Right lobe of liver (tissue), 6 donors: ENCODE measurements around the gene NEUROD1. TPM values are rescaled to one million over a fixed set of nuclear protein-coding genes. Genes with fewer than 3 reads are reported as not detected.

Source experiments
- ATAC-seq, 4 donors: fragments of 200-7000 bp; cut with Tn5 transposase; one replicate each; pipeline ENCODE4 v1.9.1; 2020; ENCODE audit warnings: mild to moderate bottlenecking in 4 of 4, moderate library complexity in 4 of 4
- DNase-seq, 3 donors: peaks; one replicate each; pipeline ENCODE4 v3.0.0-alpha.2; 2020
- H3K27ac ChIP-seq, 3 donors: fragments of 200-600 bp; one replicate each; pipeline ENCODE4 v1.8.0; 2022
- H3K27me3 ChIP-seq, 2 donors: fragments of 200-600 bp; one replicate each; pipeline ENCODE4 v1.8.0; 2022
- H3K36me3 ChIP-seq, 4 donors: fragments of 200-600 bp; sonication (generic) in 1 of 4; one replicate each; pipeline versions ENCODE4 v1.5.1 to v1.8.0; 2017 to 2022; ENCODE audit warnings: control low read depth in 1 of 4
- H3K4me1 ChIP-seq, 4 donors: fragments of 200-600 bp; sonication (generic) in 1 of 4; one replicate each; pipeline versions ENCODE4 v1.5.1 to v1.8.0; 2017 to 2022; ENCODE audit warnings: control low read depth in 1 of 4
- H3K4me3 ChIP-seq, 3 donors: fragments of 200-600 bp; one replicate each; pipeline ENCODE4 v1.8.0; 2022
- H3K9me3 ChIP-seq, 4 donors: fragments of 200-600 bp; sonication (generic) in 1 of 4; one replicate each; pipeline versions ENCODE4 v1.5.1 to v1.8.0; 2017 to 2022; ENCODE audit warnings: control low read depth in 1 of 4
- POLR2A ChIP-seq: fragments of 450-650 bp; IDR thresholded peaks from one replicate; pipeline ENCODE4 v1.6.1; 2017; ENCODE audit warnings: antibody characterized with exemption, mild to moderate bottlenecking
- WGBS: methylation state at CpG from one replicate; pipeline ENCODE4 v1.1.6; 2018; ENCODE audit warnings: low coverage, low lambda C conversion rate; ENCODE audit not compliant: insufficient coverage; ENCODE audit errors: missing lambda C conversion rate; 5-methylcytosine and 5-hydroxymethylcytosine counted together
- intact Hi-C, 2 donors: fragments of 100-400 bp; cut with DNase I; formaldehyde crosslinking; loops; one replicate each; pipeline versions ENCODE4 v1.11.2 to v1.14.1; 2022
- total RNA-seq, 6 experiments: library from RNA; depleted of rRNA in 2 of 6; stranded (reverse); fragments of >200 nt in 2 of 6; fragmentation: NEBNext Ultra II Directional in 3 of 6; extraction: Animal tissue kit (Norgen Biotek cat#: 25700) in 3 of 6; gene quantifications; one replicate each; pipeline versions ENCODE4 v1.1.0 to v1.2.4, GENCODE V29; 2016 to 2023
- TF ChIP-seq, protein P1 (sequence below), 4 donors: fragments of 200-600 bp in 3 of 4; fragments of 450-650 bp in 1 of 4; IDR thresholded peaks; one replicate each; pipeline versions ENCODE4 v1.5.1 to v1.8.0; 2016 to 2022; ENCODE audit warnings: antibody characterized with exemption in 4 of 4, mild to moderate bottlenecking in 2 of 4
- donor health status: DM: no; HTN: yes; CAD: no.
- donor health status: DM: no; HTN: no; CAD: no.
- donor health status: DM: no; HTN: no; CAD: no.
- donor health status: DM: no; HTN: yes; CAD: no.
- donor health status: DM: no; HTN: yes; CAD: no.

Gene NEUROD1
- total RNA-seq, 6 experiments from 2014 or later = not detected

DNA sequence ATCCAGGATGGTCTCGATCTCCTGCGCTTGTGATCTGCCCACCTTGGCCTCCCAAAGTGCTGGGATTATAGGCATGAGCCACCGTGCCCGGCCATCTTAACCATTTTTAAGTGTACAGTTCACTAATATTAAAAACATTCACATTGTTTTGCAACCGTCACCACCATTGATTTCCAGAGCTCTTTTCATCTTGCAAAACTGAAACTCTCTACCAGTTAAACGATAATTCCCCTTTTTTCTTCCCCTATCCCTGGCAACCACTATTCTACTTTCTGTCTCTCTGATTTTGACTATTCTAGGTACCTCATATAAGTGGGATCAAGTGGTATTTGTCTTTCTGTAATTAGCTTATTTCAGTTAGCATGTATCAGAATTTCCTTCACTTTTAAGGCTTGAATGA is 16.8 kb upstream of the NEUROD1 start:
- H3K27me3 ChIP-seq = no peaks in the 10 kb centered on the region
- no peaks in the 10 kb centered on the region for H3K9me3 ChIP-seq
- no peaks in the 10 kb centered on the region for H3K36me3 ChIP-seq
- ATAC-seq (no peak), DNase-seq (no peak)
- H3K27ac ChIP-seq = no peak overlapping the region
- TF ChIP-seq POLR2A = no peak
- TF ChIP-seq, protein P1, sequence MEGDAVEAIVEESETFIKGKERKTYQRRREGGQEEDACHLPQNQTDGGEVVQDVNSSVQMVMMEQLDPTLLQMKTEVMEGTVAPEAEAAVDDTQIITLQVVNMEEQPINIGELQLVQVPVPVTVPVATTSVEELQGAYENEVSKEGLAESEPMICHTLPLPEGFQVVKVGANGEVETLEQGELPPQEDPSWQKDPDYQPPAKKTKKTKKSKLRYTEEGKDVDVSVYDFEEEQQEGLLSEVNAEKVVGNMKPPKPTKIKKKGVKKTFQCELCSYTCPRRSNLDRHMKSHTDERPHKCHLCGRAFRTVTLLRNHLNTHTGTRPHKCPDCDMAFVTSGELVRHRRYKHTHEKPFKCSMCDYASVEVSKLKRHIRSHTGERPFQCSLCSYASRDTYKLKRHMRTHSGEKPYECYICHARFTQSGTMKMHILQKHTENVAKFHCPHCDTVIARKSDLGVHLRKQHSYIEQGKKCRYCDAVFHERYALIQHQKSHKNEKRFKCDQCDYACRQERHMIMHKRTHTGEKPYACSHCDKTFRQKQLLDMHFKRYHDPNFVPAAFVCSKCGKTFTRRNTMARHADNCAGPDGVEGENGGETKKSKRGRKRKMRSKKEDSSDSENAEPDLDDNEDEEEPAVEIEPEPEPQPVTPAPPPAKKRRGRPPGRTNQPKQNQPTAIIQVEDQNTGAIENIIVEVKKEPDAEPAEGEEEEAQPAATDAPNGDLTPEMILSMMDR (IDR thresholded peaks at IDR 0.05) = no peak
- H3K4me1 ChIP-seq = no peaks in the 10 kb centered on the region
- WGBS = 37% methylated on average over 4 of the region's 6 CpGs
- H3K4me3 ChIP-seq = no peak overlapping the region
- intact Hi-C loops = no loop called here

DNA sequence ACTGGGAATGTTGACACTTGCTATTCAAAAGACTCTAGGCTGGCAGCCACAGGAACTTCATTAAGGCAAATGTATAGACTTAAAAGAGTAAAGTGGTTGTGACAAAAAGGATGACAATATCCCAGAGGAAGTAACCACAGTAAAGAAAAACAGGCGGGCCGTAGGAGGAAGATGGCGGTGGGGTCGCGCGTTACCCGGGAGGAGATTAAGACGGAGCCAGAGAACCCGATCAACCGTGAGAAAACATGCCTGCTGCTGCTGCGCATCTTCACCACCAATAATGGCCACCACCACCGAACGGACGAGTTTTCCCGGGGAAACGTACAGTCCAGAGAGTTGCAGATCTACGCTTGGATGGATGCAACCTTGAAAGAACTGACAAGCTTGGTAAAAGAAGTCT is 14.0 kb upstream of the NEUROD1 start:
- DNase-seq (no peak), ATAC-seq (no peak)
- 80% methylated on average over 4 of the region's 17 CpGs for WGBS
- H3K4me3 ChIP-seq = no peak overlapping the region
- TF ChIP-seq, protein P1 (IDR thresholded peaks at IDR 0.05) = no peak
- TF ChIP-seq POLR2A = no peak
- intact Hi-C loops = no loop called here
- H3K9me3 ChIP-seq = no peaks in the 10 kb centered on the region
- no peaks in the 10 kb centered on the region for H3K27me3 ChIP-seq
- no peaks in the 10 kb centered on the region for H3K36me3 ChIP-seq
- H3K4me1 ChIP-seq = no peaks in the 10 kb centered on the region
- H3K27ac ChIP-seq = no peak overlapping the region

DNA sequence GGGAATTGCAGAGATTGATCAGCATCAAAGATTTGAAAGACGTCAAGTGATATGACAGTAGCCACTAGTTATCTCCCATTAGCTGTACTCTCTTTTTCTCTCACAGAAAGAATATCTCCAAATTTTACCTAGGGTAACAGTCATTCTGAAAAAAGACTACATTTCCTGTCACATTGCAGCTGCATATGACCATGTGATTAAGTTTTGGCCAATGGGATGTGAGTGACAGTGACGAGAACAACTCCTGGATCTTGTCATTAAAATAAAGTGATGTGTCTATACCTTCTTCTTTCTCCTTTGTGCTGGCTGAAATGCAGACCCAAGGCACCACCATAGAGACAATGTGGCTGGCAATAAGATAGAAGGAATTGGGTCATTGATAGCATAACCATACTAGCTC is 10.5 kb upstream of the NEUROD1 start:
- TF ChIP-seq, protein P1 (IDR thresholded peaks at IDR 0.05) = no peak
- TF ChIP-seq POLR2A = no peak

DNA sequence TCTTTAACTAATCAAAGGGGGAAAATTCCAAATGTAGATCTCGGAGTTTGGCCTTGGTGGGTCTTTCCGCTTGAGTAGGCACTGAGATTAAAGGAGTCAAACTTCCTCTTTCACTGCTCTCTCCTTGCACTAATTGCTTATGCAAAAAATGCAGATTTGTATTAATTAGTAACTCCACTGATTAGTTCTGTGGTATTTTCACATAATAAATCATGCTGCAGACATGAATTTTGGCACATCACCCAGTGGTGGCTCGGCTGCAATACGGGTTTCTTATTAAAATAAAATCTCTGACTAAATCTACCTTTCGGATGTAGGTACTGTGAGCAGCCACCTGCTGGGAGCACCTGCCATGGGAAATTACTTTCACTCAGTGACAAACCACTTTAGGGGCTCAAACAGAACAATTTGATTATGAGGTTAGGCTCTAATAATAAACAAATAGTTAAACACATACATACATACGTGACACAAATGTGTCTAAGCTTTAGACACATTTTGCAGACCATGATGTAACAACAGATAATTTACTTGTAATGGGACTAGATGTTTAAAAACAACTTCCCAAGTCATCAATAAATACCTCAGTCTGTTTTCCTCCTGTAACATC is 6.4 kb upstream of the NEUROD1 start:
- 50% methylated on average over 6 of the region's 6 CpGs for WGBS
- Histone ChIP-seq H3K27me3 (peaks cover 0 to 14% of the 10 kb centered on the region in 2 donors), H3K27ac (no peak overlapping the region), H3K4me1 (peaks cover 0 to 1% (median 0%) of the 10 kb centered on the region in 4 donors), H3K4me3 (no peak overlapping the region), H3K9me3 (no peaks in the 10 kb centered on the region), H3K36me3 (no peaks in the 10 kb centered on the region)
- no peak for ATAC-seq
- intact Hi-C loops = no loop called here
- DNase-seq = no peak
- TF ChIP-seq, protein P1 (IDR thresholded peaks at IDR 0.05) = no peak
- TF ChIP-seq POLR2A = no peak

More for the DNA sequence above, 10.5 kb upstream of the NEUROD1 start:
- H3K4me1 ChIP-seq = no peaks in the 10 kb centered on the region
- H3K27ac ChIP-seq = no peak overlapping the region
- H3K36me3 ChIP-seq = no peaks in the 10 kb centered on the region
- intact Hi-C loops = no loop called here
- DNase-seq = no peak
- H3K9me3 ChIP-seq = no peaks in the 10 kb centered on the region
- no peak for ATAC-seq
- H3K4me3 ChIP-seq = no peak overlapping the region
- 69% methylated on average over 2 of the region's 2 CpGs for WGBS
- H3K27me3 ChIP-seq = peaks cover 0 to 14% of the 10 kb centered on the region in 2 donors
